HG03064 (cell line): Measurements from ENCODE around the gene PARD6G.
"Not testable (repeated sequence)": the region's sequence is repeated elsewhere in the genome, so short reads cannot be mapped to it uniquely, and the experiment has no call there.

Source experiments
- ATAC-seq: cut with Tn5 transposase; IDR thresholded peaks from one replicate; pipeline ENCODE4 v1.9.1; 2021; ENCODE audit warnings: low read depth; ENCODE audit not compliant: unreplicated experiment

Gene PARD6G

DNA sequence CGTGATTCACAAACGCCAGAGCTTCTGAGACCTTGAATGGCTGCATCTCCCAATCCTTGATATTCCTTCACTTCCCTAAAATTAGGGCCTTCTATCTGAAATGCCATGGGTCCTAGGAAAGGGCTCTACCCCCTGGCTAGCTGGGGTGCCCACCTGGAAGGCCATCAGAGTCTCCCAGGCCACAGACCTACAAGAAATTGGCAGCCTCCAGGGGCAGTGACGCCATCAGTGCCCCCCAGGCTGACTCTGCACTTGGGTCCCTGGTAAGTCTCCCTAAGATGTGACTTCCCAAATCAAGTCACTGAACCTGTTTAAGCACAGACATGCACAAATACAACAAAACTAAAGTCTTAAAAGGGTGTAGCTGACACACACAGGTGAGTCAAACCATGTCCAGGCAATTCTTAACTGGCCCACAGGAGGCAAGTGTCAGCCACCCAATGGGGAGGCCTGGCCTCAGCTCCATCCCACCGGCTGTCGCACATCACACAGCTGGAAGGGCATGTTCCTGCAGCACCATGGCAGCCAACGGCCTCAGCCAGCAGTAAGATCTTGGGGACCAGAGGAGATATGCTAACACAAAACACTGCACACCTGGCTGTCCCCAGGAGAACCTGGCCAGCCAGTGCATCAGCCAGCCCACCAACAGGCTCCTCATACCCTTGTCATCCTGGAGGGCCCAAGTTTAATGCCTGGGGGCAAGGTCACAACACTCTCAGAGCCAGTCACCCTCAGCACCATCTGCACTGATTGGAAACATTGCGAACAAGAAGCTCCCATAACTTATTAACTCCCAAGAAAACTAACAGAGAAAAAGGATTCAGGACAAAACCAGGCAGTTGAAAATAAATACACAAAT is 5.2 kb downstream of the PARD6G start:
- ATAC-seq = no peak

DNA sequence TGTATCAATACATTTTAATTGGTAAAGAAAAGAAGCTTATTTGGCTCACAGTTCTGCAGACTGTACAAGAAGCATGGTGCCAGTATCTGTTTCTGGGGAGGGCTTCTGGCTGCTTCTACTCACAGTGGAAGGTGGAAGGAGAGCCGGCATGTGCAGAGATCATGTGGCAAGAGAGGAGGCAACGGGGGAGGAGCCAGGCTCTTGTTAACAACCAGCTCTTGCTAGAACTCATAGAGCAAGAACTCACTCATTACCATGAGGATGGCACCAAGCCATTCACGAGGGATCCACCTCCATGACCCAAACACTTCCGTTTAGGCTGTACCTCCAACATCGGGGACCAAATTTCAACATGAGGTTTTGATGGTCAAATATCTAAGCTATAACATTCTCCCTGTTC is 7.5 kb downstream of the PARD6G start:
- ATAC-seq = no peak

DNA sequence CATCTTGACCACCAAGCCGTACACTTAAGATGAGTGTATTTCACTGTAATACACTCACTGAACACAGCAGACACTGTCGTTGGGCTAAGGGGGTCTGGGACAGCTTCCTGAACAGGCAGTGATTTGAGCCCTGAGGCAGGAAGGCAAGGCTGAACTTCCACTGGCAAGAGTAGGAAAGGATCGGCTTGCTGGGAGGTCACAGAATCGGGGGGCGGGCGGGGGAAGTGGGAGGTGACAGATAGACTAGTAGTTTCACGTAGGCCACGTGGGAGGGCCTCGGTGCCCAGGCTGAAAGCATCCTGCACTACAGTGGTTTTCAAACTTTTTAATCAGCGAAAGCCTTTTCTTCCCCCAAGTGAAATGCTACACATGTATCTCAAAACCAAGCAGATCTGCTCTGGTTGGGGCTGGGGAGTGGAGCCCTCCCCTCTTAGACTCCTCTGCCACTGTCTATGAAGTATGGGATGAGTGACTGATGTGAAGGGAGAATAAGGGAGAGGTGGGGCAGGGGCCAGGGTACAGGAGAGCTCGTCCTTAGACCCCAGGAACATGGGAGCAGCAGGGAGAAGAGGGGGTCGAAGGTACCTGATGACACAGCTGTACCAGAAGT is 8.6 kb downstream of the PARD6G start:
- ATAC-seq = no peak

DNA sequence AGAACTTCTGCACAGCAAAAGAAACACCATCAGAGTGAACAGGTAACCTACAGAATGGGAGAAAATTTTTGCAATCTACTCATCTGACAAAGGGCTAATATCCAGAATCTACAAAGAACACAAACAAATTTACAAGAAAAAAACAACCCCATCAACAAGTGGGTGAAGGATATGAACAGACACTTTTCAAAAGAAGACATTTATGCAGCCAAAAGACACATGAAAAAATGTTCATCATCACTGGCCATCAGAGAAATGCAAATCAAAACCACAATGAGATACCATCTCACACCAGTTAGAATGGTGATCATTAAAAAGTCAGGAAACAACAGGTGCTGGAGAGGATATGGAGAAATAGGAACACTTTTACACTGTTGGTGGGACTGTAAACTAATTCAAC is 9.8 kb downstream of the PARD6G start:
- ATAC-seq = not testable (repeated sequence)

DNA sequence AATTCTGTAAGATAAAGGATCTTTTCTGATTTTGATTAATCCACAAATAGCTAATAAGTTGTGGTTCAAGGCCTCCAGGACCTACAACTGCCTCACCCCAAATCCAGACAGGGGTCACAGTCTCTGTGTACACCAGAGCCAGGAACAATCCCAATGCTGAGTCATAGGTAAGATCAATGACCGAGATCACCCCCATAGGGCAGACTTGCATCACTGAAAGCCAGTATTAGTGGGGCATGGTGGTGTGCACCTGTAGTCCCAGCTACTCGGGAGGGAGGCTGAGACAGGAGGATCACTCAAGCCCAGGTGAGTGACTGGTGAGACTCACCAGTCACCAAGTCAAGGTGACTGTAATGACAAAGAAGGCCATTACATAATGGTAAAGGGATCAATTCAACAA is 12.9 kb downstream of the PARD6G start:
- ATAC-seq = no peak

DNA sequence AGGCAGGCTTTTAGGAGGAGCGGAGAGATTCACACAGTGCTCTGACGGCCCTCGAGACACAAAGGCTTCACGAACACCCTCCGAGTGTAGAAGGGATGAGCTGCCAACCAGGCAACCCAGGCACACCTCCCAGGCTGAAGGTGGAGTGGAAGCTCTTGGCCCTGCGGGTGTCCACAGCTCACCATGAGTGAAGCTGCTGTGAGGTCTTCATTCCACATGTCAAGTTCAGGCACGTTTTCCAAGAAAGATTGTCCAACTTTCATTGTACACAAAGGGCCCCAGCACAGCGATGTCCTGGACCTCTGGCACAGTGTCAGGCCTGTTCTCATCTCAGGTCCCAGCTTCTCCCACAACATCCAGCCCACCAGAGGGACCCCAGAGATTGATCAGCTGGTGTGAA is 13.4 kb downstream of the PARD6G start:
- no peak for ATAC-seq

DNA sequence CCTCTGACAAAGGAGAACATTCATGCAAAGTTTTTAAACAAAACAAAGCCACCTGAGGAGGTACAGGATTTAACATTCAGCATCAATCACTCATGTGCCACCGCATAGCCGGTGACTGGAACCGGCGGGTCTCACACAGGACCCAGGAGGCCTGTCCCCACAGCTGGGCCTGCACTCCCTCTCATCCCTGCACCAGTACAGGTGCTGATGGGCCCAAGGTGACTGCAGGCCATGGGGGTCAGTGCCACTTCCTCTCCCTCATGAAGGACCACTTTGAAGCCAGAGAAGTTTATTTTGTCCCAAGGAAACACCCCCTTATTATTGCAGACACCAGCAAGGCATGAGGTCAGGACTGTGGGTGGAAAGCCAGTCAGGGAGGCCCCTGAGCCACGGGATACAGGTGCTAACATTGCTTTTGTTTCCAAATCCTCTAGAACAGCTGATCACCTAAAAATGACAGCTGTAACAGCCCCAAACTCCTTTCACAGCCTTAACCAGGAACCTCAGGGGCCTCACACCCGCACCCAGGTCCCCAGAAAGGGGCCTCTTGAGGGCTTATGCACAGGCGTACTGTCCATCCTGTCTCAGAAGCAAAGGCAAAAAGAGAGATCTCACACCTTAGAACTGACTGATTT is 14.0 kb downstream of the PARD6G start:
- ATAC-seq = no peak

DNA sequence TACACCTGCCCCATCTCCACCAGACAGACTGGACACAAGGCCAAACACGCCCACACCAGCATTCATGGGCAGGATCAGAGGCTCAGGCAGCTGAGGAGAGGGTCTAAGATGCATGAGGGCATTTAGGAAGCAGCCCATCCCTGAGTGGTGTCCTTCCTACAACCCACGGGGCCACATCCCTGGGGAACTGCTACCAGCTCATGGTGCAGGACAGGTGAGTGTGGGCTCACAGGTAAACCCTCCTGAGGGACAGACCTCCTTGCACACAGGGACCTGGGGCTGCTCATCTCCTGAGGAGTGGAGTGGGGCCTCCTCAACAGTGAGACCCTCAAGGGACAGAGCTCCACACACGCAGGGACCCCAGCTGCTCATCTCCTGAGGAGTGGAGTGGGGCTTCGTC is 14.6 kb downstream of the PARD6G start:
- ATAC-seq = no peak

DNA sequence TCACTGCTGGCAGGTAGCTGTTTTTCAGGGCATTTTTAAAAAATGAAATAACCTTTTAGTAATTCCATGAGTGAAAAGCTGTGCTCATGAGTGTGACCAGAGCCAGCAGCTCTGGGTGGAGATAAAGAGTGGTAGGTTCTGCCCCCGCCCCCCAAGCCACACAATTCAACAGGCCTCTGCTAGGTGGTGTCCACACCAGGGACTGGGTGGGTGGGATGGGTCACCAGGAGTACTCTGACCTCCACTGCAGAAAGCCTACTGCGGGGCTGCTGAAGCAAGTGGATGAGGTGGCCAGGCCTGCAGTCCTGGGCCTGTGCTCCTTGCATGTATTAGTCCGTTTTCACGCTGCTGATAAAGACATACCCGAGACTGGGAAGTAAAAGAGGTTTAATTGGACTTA is 15.3 kb downstream of the PARD6G start:
- ATAC-seq = no peak

DNA sequence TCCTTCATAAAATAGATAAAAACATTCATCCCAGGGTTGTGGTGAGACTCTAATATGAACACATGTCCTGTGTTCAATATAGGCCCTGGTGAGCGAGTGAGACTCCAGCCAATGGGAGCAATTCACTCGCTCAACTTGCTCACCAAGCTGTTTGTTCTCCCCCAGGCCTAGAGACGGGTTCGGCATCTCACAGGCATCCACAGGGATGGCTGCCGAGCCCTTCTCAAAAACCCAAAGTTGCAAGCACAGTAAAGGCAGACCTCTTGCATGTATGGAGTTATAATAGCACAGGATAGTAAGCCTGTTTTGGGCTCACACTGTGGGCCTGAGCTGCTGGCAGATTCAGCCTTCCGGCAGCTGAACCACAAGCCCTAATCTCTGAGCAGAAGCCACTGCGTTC is 15.7 kb downstream of the PARD6G start:
- ATAC-seq = no peak

DNA sequence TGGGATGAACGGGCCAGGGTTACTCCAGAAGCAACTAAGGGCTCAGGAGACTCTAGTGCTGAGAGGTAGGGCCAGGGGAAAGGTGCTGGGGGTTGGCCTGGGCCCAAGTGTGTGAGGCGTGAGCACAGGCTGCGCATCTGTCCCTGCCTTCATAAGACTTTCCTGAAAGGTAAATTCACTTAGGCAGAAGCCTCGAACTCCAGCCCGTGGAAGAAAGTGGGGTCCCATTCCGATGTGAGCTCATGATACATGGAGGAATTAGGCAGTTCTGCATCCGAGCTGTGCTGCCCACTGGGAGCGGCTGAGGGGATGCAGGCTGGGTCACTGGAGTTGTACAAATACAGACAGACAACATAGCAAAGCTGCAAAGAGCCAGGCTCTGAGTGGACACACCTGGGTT is 16.2 kb downstream of the PARD6G start:
- no peak for ATAC-seq

DNA sequence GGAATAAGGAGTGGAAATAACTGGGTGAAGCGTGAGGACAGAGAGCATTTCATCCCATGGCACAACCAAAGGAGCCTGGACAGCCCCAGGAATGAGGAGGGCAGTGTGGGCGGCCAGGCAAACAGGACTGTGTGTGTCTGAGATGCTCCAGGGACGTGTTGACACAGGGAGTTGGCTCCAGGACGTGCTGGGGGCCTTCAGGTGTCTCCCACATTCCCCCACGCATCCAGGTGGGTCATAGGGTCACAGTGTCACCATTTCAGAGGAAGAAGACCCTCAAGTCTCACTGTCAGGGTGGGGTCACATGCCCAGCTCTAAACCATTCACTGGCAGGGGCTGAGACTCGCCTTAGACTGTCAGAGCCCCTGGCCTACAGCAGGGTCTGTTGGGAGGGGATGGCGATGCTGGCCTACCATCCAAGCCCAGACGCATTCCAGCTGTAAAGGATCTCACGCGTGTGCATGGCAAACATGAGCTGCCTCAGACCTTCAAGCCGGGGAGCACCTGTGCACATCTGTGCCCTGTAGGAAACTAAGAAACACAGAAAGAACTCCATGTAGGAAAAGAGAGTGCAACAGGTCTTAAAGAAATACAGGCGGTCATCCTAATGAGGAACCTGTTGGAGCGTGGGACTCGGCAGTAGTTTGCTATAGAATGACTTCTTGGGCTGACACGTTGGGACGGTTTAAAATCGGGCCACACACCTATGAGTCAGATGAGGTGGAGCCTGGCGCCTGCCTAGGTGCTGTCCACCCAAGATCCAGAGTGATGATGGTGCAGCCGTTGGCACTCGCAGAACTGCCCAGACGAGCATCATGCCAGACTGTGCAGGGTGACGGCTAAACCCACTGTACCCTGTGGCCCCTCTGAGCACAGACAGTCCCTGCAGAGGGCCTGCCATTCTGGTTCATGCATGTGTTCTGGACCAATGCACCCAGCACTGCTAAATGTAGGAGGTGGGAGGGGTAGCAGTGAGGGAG is 17.3 kb downstream of the PARD6G start:
- no peak for ATAC-seq

DNA sequence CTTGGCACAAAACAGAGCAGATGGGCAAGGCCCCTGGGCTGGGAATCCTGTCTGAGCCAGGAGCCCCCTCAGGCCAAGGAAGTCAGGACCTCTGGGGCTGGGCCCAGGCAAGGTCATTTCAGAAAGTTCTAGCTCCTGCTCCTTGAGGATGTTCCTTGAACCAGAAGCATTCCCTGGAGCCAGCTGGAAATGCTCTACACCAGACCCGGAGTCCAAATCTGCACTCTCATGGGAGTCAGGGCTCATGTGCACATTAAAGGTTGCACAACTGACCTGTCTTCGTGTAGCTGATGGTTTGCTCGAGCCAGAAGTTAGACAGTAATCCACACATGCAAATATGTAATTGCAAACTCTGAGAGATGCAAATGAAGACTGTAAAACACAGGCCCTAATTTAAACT is 18.0 kb downstream of the PARD6G start:
- ATAC-seq = no peak

DNA sequence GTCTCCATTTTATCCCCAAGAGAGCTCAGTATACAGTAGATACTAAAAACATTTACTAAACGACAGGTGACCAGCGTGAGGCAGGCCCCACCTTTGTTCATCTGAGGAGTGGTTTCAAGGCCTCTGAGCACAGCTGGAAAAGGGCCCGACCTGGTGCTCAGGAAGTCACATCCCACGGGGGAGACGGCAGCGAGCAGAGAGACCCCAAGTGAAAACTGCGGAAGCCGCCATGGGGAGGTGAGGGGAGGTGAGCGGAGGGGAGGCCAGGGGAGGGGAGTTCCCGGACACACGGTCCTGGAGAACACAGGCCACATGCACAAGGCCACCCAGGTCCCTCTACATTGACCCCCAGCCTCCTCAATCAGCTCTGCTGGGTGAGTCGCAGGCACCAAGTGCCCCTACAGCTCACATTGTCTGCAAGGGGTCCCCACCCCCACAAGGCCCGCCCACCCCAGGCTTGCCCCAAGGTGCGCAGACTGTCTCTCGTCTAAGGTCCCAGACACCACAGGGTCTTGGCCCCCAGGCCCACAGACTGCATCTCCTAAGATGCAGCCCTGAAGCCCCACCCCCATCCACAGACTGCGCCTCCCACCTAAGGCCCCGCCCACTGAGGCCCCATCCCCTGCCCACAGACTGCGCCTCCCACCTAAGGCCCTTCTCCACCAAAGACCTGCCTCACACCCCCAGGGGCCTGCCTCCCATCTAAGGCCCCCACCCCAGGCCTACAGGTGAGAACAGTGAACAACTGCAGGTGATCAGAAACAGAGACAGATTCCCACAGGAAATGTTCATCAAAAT is 19.1 kb downstream of the PARD6G start:
- no peak for ATAC-seq

DNA sequence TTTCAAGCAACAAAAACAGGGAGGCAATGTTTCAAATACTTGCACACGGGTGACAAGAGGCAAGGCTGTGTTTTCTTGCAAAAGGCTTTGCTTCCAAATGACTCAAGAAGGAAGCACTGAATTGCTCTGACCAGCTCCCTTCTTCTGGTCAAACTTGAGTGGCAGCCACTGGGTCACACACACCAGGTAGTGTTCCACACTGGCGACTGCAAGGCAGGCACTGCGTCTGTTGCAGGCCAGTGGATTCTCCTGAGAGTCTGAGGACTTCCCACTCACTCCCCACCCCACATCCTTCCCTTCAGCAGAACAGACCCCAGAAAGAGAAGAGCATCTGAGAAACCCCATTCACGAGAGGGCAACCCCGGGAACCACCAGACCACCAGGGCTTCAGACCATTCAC is 19.8 kb downstream of the PARD6G start:
- ATAC-seq = no peak

DNA sequence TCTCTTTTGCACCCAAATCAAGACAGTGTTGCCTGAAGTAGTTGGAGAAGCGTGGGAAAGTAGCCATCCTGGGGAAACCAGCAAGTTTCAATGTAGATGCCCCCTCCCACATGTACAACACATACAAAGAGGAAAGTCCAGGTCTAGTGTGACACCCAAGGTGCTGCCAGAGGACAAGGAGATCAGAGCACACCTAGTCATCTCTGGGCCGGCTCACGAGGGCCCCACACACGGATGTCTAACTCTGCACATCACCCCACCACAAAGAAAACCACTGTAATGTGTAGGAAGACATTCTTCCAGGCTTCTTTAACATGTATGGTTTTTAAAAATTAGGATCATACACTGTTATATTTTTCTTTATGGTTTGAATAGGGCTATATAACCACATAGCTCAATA is 21.6 kb downstream of the PARD6G start:
- ATAC-seq = no peak

DNA sequence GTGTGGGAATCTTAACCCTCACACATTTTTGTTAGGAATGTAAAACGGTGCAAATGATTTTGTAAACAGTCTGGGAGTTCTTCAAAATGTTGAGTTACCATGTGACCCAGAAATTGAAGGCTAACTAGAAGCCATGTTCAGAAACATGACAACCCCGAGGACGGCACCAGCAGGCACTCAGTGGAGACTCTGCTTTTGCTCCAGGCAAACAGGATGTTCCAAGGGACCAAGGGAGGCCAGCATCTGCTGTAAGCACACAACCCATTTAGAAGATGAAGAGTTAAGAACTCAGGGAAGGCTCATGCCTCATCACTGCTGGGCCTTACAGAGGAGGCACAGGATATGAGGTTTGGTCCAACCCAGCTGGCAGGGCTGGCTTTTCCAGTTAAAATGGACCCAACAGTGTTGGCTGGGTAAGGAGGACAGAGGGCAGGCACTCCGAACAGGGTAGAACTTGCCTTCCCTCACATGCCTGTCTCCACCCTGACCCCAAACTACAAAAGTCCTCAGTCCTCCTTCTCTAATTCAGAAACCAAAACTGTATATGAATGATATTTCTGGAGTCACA is 23.6 kb downstream of the PARD6G start:
- no peak for ATAC-seq

DNA sequence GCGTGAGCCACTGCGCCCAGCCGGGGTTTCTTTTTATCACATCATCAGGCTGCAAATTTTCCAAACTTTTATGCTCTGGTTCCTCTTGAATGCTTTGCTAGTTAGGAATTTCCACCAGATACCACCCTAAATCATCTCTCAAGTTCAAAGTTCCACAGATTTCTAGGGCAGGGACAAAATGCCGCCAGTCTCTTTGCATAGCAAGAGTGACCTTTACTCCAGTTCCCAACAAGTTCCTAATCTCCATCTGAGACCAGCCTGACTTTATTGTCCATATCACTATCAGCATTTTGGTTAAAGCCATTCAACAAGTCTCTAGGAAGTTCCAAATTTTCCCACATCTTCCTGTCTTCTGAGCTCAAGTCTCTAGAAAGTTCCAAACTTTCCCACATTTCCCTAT is 27.8 kb downstream of the PARD6G start:
- not testable (repeated sequence) for ATAC-seq

DNA sequence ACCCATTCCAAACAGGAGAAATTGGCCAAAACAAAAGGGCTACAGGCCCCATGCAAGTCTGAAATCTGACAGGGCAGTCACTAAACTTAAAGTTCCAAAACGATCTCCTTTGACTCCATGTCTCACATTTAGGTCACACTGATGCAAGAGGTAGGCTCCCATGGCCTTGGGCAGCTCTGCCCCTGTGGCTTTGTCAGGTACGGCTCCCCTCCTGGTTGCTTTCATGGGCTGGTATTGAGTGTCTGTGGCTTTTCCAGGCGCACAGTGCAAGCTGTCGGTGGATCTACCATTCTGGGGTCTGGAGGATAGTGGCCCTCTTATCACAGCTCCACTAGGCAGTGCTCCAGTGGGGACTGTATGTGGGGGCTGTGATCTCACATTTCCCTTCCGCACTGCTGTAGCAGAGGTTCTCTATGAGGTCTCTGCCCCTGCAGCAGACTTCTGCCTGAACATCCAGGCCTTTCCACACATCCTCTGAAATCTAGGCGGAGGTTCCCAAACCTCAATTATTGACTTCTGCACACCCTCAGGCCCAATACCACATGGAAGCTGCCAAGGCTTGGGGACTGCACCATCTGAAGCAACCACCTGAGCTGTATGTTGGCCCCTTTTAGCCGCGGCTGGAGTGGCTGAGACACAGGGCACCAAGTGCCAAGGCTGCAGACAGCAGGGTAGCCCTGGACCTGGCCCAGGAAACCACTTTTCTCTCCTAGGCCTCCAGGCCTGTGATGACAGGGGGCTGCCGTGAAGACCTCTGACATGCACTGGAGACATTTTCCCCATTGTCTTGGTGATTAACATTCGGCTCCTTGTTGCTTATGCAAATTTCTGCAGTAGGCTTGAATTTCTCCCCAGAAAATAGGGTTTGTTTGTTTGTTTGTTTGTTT is 28.7 kb downstream of the PARD6G start:
- no peak for ATAC-seq
